Panc1 (cell line): ENCODE results near the gene PDE4B. TPM values are rescaled to one million over a fixed set of nuclear protein-coding genes. Genes with fewer than 3 reads are reported as not detected.

Experiments
- ATAC-seq: fragments of 200-7000 bp; cut with Tn5 transposase; 2 replicates; pipeline ENCODE4 v1.9.1; 2020; ENCODE audit warnings: mild to moderate bottlenecking, moderate library complexity
- BruUV-seq: library from RNA; stranded (reverse); fragments of 400-500 nt; replicated peaks from 2 replicates; lab custom pipeline; 2021; lab: Mats Ljungman, UMichigan
- CTCF ChIA-PET: fragments of 300-600 bp; sonication (Branson Sonifier 250); formaldehyde crosslinking; loops from one replicate; lab custom pipeline; 2022; ENCODE audit warnings: antibody characterized with exemption; lab: Charles Lee
- POLR2A ChIA-PET: fragments of 300-600 bp; sonication (Branson Sonifier 250); formaldehyde crosslinking; loops from one replicate; lab custom pipeline; 2022; ENCODE audit warnings: antibody characterized with exemption; lab: Charles Lee
- DNase-seq: peaks from one replicate; pipeline ENCODE4 v3.0.0-alpha.2; 2010; ENCODE audit warnings: low read depth, low spot score
- H3K27ac ChIP-seq: 2 replicates; pipeline ENCODE4 v1.5.1; 2011; ENCODE audit warnings: mild to moderate bottlenecking, low read length, inconsistent platforms
- H3K27me3 ChIP-seq: fragments of 200-500 bp; sonication (Bioruptor generic); 2 replicates; pipeline ENCODE4 v1.6.0; 2014; ENCODE audit warnings: low read length, inconsistent platforms; ENCODE audit not compliant: control insufficient read depth, insufficient read depth
- H3K36me3 ChIP-seq: fragments of 200-500 bp; sonication (Bioruptor generic); 2 replicates; pipeline ENCODE4 v1.5.1; 2014; ENCODE audit warnings: inconsistent platforms, mild to moderate bottlenecking, low read length, moderate library complexity; ENCODE audit not compliant: control insufficient read depth, insufficient read depth
- H3K4me1 ChIP-seq: 2 replicates; pipeline ENCODE4 v1.5.1; 2011; ENCODE audit warnings: inconsistent platforms, mild to moderate bottlenecking, low read length, moderate library complexity; ENCODE audit not compliant: control insufficient read depth, insufficient read depth
- H3K4me3 ChIP-seq, 2 experiments: 2 replicates each; pipeline ENCODE4 v1.5.1; 2011 to 2012; ENCODE audit warnings: low read depth in 2 of 2, low read length in 2 of 2, mild to moderate bottlenecking in 2 of 2, inconsistent platforms in 1 of 2, moderate library complexity in 1 of 2
- H3K9me3 ChIP-seq: fragments of 200-500 bp; sonication (Bioruptor generic); 2 replicates; pipeline ENCODE4 v1.5.1; 2014; ENCODE audit warnings: low read depth, mild to moderate bottlenecking, inconsistent platforms, low read length, moderate library complexity; ENCODE audit not compliant: control insufficient read depth, insufficient read depth
- POLR2AphosphoS5 ChIP-seq: IDR thresholded peaks from 2 replicates; pipeline ENCODE4 v1.6.1; 2012; ENCODE audit warnings: mild to moderate bottlenecking, low read depth, low read length, moderate library complexity
- SIN3A ChIP-seq: IDR thresholded peaks from 2 replicates; pipeline ENCODE4 v1.6.1; 2012; ENCODE audit warnings: low read depth, mild to moderate bottlenecking, low read length, moderate library complexity, borderline replicate concordance; ENCODE audit not compliant: insufficient read depth
- TCF7L2 ChIP-seq: IDR thresholded peaks from 2 replicates; pipeline ENCODE4 v1.6.1; 2011; ENCODE audit warnings: mild to moderate bottlenecking, low read depth, low read length, inconsistent platforms
- in situ Hi-C: cut with HindIII; loops from 2 replicates; pipeline ENCODE4 v1.10.0; 2016; ENCODE audit warnings: low sequenced_read_pairs, low pct_unique_long_range_greater_than_20kb
- intact Hi-C: fragments of 100-400 bp; cut with micrococcal nuclease; formaldehyde crosslinking; loops from one replicate; pipeline ENCODE4 v1.10.0; 2022; ENCODE audit not compliant: unreplicated experiment
- total RNA-seq: library from RNA; stranded (reverse); gene quantifications from one replicate; pipeline ENCODE4 v1.2.1, GENCODE V29; 2021; ENCODE audit not compliant: unreplicated experiment
- TF ChIP-seq, protein P1 (sequence below): fragments of 450-650 bp; IDR thresholded peaks from 2 replicates; pipeline ENCODE4 v1.5.1; 2017; ENCODE audit warnings: mild to moderate bottlenecking
- TF ChIP-seq, protein P2 (sequence below), 2 experiments: IDR thresholded peaks; 2 replicates each; pipeline ENCODE4 v1.6.1; 2011 to 2012; ENCODE audit warnings: low read depth in 2 of 2, control low read depth in 1 of 2, low read length in 1 of 2, mild to moderate bottlenecking in 1 of 2, moderate library complexity in 1 of 2; ENCODE audit not compliant: insufficient read depth in 1 of 2

PDE4B gene
- total RNA-seq, 1 experiment from 2014 or later, result 0.26 TPM

DNA sequence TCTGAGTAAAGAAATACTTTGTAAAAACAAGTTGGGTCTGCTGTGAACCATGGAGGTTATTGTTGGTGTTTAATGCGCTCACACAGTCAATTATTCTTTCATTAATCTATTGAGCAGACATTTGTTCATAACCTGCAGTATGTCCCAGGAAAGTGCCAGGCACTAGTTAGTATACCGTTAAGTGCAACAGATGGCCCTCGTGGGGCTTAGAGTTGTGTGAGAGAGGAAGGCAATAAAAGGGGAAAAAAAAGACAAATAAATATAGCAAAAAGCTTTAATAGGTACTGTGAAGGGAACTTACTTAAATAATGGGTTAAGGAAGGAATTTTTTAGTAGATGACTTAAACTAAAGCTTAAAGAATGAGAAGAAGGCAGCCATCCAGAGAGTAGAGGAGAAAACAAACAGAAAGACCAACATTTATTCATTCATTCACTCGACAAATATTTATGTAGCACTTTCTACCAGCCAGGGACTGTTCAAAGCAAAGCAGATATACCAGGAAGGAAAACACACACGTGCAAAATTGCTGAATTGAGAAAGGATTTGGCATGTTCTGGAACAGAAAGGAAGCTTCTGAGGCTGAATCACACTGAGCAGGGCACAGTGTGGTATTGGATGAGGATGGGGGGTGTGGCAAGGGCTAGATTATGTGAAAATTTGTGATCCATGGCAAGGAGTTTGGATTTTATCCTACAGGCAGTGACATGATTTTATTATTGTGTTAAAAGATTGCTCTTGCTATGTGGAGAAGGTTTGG lies 445.2 kb downstream of the PDE4B start:
- H3K4me1 ChIP-seq, result no peaks in the 10 kb centered on the region
- H3K27ac ChIP-seq, result no peak overlapping the region
- ChIA-PET POLR2A (no interaction called here), CTCF (no interaction called here)
- intact Hi-C loops (no loop called here), in situ Hi-C loops (no loop called here)
- H3K4me3 ChIP-seq, result no peak overlapping the region
- H3K36me3 ChIP-seq, result no peaks in the 10 kb centered on the region
- BruUV-seq, result no TSS peak
- no peak for ATAC-seq
- TF ChIP-seq, protein P1, sequence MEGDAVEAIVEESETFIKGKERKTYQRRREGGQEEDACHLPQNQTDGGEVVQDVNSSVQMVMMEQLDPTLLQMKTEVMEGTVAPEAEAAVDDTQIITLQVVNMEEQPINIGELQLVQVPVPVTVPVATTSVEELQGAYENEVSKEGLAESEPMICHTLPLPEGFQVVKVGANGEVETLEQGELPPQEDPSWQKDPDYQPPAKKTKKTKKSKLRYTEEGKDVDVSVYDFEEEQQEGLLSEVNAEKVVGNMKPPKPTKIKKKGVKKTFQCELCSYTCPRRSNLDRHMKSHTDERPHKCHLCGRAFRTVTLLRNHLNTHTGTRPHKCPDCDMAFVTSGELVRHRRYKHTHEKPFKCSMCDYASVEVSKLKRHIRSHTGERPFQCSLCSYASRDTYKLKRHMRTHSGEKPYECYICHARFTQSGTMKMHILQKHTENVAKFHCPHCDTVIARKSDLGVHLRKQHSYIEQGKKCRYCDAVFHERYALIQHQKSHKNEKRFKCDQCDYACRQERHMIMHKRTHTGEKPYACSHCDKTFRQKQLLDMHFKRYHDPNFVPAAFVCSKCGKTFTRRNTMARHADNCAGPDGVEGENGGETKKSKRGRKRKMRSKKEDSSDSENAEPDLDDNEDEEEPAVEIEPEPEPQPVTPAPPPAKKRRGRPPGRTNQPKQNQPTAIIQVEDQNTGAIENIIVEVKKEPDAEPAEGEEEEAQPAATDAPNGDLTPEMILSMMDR, result no peak
- TF ChIP-seq, protein P2, sequence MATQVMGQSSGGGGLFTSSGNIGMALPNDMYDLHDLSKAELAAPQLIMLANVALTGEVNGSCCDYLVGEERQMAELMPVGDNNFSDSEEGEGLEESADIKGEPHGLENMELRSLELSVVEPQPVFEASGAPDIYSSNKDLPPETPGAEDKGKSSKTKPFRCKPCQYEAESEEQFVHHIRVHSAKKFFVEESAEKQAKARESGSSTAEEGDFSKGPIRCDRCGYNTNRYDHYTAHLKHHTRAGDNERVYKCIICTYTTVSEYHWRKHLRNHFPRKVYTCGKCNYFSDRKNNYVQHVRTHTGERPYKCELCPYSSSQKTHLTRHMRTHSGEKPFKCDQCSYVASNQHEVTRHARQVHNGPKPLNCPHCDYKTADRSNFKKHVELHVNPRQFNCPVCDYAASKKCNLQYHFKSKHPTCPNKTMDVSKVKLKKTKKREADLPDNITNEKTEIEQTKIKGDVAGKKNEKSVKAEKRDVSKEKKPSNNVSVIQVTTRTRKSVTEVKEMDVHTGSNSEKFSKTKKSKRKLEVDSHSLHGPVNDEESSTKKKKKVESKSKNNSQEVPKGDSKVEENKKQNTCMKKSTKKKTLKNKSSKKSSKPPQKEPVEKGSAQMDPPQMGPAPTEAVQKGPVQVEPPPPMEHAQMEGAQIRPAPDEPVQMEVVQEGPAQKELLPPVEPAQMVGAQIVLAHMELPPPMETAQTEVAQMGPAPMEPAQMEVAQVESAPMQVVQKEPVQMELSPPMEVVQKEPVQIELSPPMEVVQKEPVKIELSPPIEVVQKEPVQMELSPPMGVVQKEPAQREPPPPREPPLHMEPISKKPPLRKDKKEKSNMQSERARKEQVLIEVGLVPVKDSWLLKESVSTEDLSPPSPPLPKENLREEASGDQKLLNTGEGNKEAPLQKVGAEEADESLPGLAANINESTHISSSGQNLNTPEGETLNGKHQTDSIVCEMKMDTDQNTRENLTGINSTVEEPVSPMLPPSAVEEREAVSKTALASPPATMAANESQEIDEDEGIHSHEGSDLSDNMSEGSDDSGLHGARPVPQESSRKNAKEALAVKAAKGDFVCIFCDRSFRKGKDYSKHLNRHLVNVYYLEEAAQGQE (IDR thresholded peaks at IDR 0.05; ENCODE audit: insufficient read depth in 1 of 2, low read depth in 2 of 2, low read length in 1 of 2), result no peak
- TF ChIP-seq SIN3A (no peak), POLR2AphosphoS5 (no peak), TCF7L2 (no peak)
- no peaks in the 10 kb centered on the region for H3K27me3 ChIP-seq
- H3K9me3 ChIP-seq, result no peaks in the 10 kb centered on the region
- no peak for DNase-seq

DNA sequence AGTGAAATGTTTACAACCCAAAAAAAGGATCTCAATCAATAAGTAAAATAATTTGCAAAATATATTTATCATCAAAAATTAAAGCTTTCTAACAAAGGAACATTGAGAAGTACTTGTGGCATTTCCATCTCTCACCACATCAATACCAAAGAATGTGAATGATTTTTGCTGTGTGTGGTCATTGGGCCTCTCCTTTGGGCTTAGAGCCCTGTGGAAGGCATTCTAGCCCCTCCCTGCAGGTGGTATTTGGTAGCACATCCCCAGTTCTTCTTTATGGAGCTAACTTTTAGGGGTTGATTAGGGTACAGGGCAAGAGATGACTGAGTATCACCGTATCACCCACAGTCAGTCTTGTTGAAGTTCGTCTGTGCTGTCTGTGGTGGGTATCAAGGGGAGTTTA lies 447.1 kb downstream of the PDE4B start:
- DNase-seq (no peak), ATAC-seq (no peak)
- Histone ChIP-seq H3K36me3 (no peaks in the 10 kb centered on the region), H3K27ac (no peak overlapping the region), H3K9me3 (no peaks in the 10 kb centered on the region), H3K4me3 (no peak overlapping the region), H3K27me3 (no peaks in the 10 kb centered on the region), H3K4me1 (no peaks in the 10 kb centered on the region)
- in situ Hi-C loops (no loop called here), intact Hi-C loops (no loop called here)
- POLR2A ChIA-PET, result no interaction called here
- BruUV-seq, result no TSS peak
- TF ChIP-seq SIN3A, result no peak
- no peak for TF ChIP-seq TCF7L2
- TF ChIP-seq, protein P1, result 0 out of 2 replicates have a peak, but pooled peaks have one; percentile 4
- TF ChIP-seq, protein P2 (IDR thresholded peaks at IDR 0.05; ENCODE audit: insufficient read depth in 1 of 2, low read depth in 2 of 2, low read length in 1 of 2), result no peak
- TF ChIP-seq POLR2AphosphoS5, result no peak
- CTCF ChIA-PET, result interaction anchor here (0.6 to 1.0 kb wide), 2 partner anchors 241 to 950 kb away, joined by 3 to 5 read pairs; no protein-coding TSS in a partner anchor
